ENCODE results near the gene ITLN1.

GRCh38 chr1:160885042-160885441, at the start of gene ITLN1:
- TF ChIP-seq CTCF (IDR thresholded peaks at IDR 0.05) = no peak
- TF ChIP-seq POLR2A (IDR thresholded peaks at IDR 0.05) = no peak

Measured in uterus (tissue), 2 donors.